Hematopoietic multipotent progenitor cell treated with erythropoietin and hydrocortisone succinate and interleukin-3 and kit ligand, for 4 days (in vitro differentiated cells): ENCODE data around the gene OR4D11.
A peak's percentile ranks its signal among the peaks of the same experiment; 100 is the strongest.
"Not testable (repeated sequence)": the region's sequence is repeated elsewhere in the genome, so short reads cannot be mapped to it uniquely, and the experiment has no call there.

Experiments used
- DNase-seq: peaks from one replicate; pipeline ENCODE4 v3.0.0-alpha.2; 2015

OR4D11 gene

GRCh38 chr11:59503276-59503675 lies at the start of gene OR4D11:
TSS of gene OR4D11 (plus strand) at chr11:59503576. CDS start at chr11:59503576, 0 bp downstream.
- no peak for DNase-seq

GRCh38 chr11:59456661-59457060 lies 46.7 kb upstream of the OR4D11 start, which contains the start of gene OR4D6:
TSS of gene OR4D6 (plus strand) at chr11:59456961. CDS start at chr11:59456961, 0 bp downstream.
- DNase-seq = no peak

- DNase-seq = no peak
Measured at GRCh38 chr11:59459916-59460315, 43.5 kb upstream of the OR4D11 start.

- DNase-seq = no peak
Measured at GRCh38 chr11:59463190-59463641, 40.2 kb upstream of the OR4D11 start.

GRCh38 chr11:59473015-59473414 lies 30.4 kb upstream of the OR4D11 start, which contains the start of gene OR4D10:
TSS of gene OR4D10 (plus strand) at chr11:59473315. CDS start at chr11:59477430, 4,115 bp downstream.
- DNase-seq = no peak

- DNase-seq = no peak
Measured at GRCh38 chr11:59475176-59475575, 28.2 kb upstream of the OR4D11 start.

GRCh38 chr11:59479906-59480305 lies 23.5 kb upstream of the OR4D11 start:
- DNase-seq = no peak

- DNase-seq = no peak
Measured at GRCh38 chr11:59480359-59480758, 23.0 kb upstream of the OR4D11 start.

GRCh38 chr11:59501931-59502330 lies 1.4 kb upstream of the OR4D11 start:
- DNase-seq = no peak

- DNase-seq = peak; percentile 82
Measured at GRCh38 chr11:59510941-59511589, 7.7 kb downstream of the OR4D11 start, which contains the start of gene OR4D9. TSS of gene OR4D9 (plus strand) at chr11:59511539. CDS start at chr11:59514913, 3,374 bp downstream.

- DNase-seq = no peak
Measured at GRCh38 chr11:59511675-59512074, 8.3 kb downstream of the OR4D11 start.

GRCh38 chr11:59520139-59520538 lies 16.8 kb downstream of the OR4D11 start:
- not testable (repeated sequence) for DNase-seq

GRCh38 chr11:59520741-59521140 lies 17.4 kb downstream of the OR4D11 start:
- no peak for DNase-seq

- DNase-seq = peak; percentile 18
Measured at GRCh38 chr11:59523541-59523940, 20.2 kb downstream of the OR4D11 start.

GRCh38 chr11:59528711-59529110 lies 25.3 kb downstream of the OR4D11 start:
- no peak for DNase-seq

GRCh38 chr11:59532620-59533019 lies 29.2 kb downstream of the OR4D11 start:
- DNase-seq = no peak

GRCh38 chr11:59534676-59535075 lies 31.3 kb downstream of the OR4D11 start:
- DNase-seq = no peak

GRCh38 chr11:59542142-59542810 lies 38.9 kb downstream of the OR4D11 start:
- no peak for DNase-seq

GRCh38 chr11:59543713-59544112 lies 40.3 kb downstream of the OR4D11 start:
- not testable (repeated sequence) for DNase-seq

GRCh38 chr11:59544869-59545178 lies 41.4 kb downstream of the OR4D11 start:
- DNase-seq = no peak

GRCh38 chr11:59545179-59546020 lies 42.0 kb downstream of the OR4D11 start:
- no peak for DNase-seq

GRCh38 chr11:59547605-59548308 lies 44.4 kb downstream of the OR4D11 start:
- peak; percentile 81 for DNase-seq

- no peak for DNase-seq
Measured at GRCh38 chr11:59548309-59548656, 44.9 kb downstream of the OR4D11 start.
